ENCODE data around the gene CRYL1.

CRYL1 gene

DNA sequence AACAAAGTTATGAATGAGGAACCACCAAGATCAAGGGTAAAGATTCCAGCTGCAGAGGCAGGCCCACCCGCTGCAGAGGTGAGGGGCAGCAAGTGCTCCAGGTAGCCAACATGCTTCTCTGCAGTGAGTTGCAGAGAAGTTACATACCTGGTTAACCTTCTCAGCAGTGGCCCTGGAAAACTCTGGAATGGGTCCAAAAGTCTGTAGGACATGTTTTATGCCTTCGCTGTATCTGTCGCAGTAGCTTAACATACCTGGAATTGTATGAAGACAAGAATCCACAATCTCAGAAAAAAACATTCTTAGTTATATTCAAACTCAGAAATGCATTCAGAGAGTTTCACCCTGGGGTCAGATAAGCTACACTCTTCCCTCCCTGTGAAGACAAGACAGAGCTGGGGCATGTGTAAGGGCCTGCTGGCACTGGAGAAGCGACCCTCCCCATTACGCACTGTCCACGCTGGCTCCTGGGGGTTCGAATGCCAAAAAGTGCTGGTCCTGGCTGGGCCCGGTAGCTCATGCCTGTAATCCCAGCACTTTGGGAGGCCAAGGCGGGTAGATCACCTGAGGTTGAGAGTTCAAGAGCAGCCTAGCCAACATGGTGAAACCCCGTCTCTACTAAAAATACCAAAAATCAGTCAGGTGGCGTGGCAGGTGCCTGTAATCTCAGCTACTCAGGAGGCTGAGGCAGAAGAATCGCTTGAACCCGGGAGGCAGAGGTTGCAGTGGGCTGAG lies 121.0 kb downstream of the CRYL1 start:
- in situ Hi-C loops (cut with HindIII; ENCODE audit: low pct_unique_long_range_greater_than_20kb, low sequenced_read_pairs): no loop called here
- no peak for TF ChIP-seq JUND (IDR thresholded peaks at IDR 0.05; ENCODE audit: low read depth)
- DNase-seq (ENCODE audit: low read depth in 1 of 2, low spot score in 1 of 2): no peak

GRCh38 chr13:20403826-20404225 lies 121.8 kb downstream of the CRYL1 start:
- DNase-seq (ENCODE audit: low read depth in 1 of 2, low spot score in 1 of 2): no peak
- TF ChIP-seq JUND (IDR thresholded peaks at IDR 0.05; ENCODE audit: low read depth): no peak
- in situ Hi-C loops (cut with HindIII; ENCODE audit: low pct_unique_long_range_greater_than_20kb, low sequenced_read_pairs): no loop called here

GRCh38 chr13:20402881-20403280 lies 122.8 kb downstream of the CRYL1 start:
- TF ChIP-seq JUND (IDR thresholded peaks at IDR 0.05; ENCODE audit: low read depth): no peak
- DNase-seq (ENCODE audit: low read depth in 1 of 2, low spot score in 1 of 2): no peak
- in situ Hi-C loops (cut with HindIII; ENCODE audit: low pct_unique_long_range_greater_than_20kb, low sequenced_read_pairs): no loop called here

- no peak for DNase-seq (ENCODE audit: low read depth in 1 of 2, low spot score in 1 of 2)
- in situ Hi-C loops (cut with HindIII; ENCODE audit: low pct_unique_long_range_greater_than_20kb, low sequenced_read_pairs): no loop called here
- no peak for TF ChIP-seq JUND (IDR thresholded peaks at IDR 0.05; ENCODE audit: low read depth)
Observed at GRCh38 chr13:20401931-20402856, 123.5 kb downstream of the CRYL1 start.

- DNase-seq (ENCODE audit: low read depth in 1 of 2, low spot score in 1 of 2): no peak
- no peak for TF ChIP-seq JUND (IDR thresholded peaks at IDR 0.05; ENCODE audit: low read depth)
- in situ Hi-C loops (cut with HindIII; ENCODE audit: low pct_unique_long_range_greater_than_20kb, low sequenced_read_pairs): no loop called here
Observed at GRCh38 chr13:20401531-20401930, 124.1 kb downstream of the CRYL1 start.

DNA sequence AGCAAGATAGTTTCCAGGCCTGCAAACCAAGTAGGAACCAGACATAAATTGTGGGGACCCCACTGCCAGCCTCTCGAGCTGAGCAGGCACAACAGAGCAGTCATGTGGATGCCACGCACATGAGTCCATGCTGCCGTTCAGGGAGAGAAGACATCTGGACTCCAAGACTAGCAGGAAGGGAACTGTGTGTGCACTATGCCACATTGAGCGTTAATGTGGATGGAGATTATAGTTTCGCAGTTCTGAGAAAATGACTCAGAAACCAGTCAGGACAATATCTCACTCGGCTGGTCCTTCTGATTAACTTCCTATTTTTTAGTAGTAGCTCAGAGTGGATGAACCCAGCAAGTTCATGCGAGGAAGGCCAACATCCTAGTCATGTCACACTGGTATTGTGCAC lies 124.9 kb downstream of the CRYL1 start:
- no peak for DNase-seq (ENCODE audit: low read depth in 1 of 2, low spot score in 1 of 2)
- TF ChIP-seq JUND (IDR thresholded peaks at IDR 0.05; ENCODE audit: low read depth): no peak
- in situ Hi-C loops (cut with HindIII; ENCODE audit: low pct_unique_long_range_greater_than_20kb, low sequenced_read_pairs): no loop called here

DNA sequence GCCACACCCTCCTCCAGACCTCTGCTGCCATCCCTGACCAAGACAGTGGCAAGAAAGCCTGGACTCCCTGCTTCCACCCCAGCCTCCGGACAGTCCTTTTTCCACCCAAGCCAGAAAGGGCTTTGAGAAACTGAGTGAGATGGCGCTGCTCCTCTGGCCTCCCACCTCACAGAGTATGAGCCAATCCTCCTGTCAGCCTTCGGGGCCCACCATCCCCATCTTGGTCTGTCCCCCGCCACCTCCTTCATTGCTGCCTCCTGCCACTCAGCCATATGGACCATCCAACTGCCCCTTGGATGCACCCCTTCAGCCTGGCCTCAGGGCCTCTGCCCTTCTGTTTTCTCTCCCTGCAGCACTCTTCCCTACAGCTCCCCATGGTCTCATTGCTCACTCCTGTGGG lies 125.7 kb downstream of the CRYL1 start:
- TF ChIP-seq JUND (IDR thresholded peaks at IDR 0.05; ENCODE audit: low read depth): no peak
- in situ Hi-C loops (cut with HindIII; ENCODE audit: low pct_unique_long_range_greater_than_20kb, low sequenced_read_pairs): no loop called here
- no peak for DNase-seq (ENCODE audit: low read depth in 1 of 2, low spot score in 1 of 2)

- DNase-seq (ENCODE audit: low read depth in 1 of 2, low spot score in 1 of 2): no peak
- no peak for TF ChIP-seq JUND (IDR thresholded peaks at IDR 0.05; ENCODE audit: low read depth)
- in situ Hi-C loops (cut with HindIII; ENCODE audit: low pct_unique_long_range_greater_than_20kb, low sequenced_read_pairs): no loop called here
Observed at GRCh38 chr13:20399515-20399914, 126.1 kb downstream of the CRYL1 start.

- in situ Hi-C loops (cut with HindIII; ENCODE audit: low pct_unique_long_range_greater_than_20kb, low sequenced_read_pairs): no loop called here
- DNase-seq (ENCODE audit: low read depth in 1 of 2, low spot score in 1 of 2): no peak
- TF ChIP-seq JUND (IDR thresholded peaks at IDR 0.05; ENCODE audit: low read depth): no peak
Observed at GRCh38 chr13:20398459-20398858, 127.2 kb downstream of the CRYL1 start.

GRCh38 chr13:20397896-20398295 lies 127.8 kb downstream of the CRYL1 start:
- TF ChIP-seq JUND (IDR thresholded peaks at IDR 0.05; ENCODE audit: low read depth): no peak
- in situ Hi-C loops (cut with HindIII; ENCODE audit: low pct_unique_long_range_greater_than_20kb, low sequenced_read_pairs): no loop called here
- DNase-seq (ENCODE audit: low read depth in 1 of 2, low spot score in 1 of 2): no peak

GRCh38 chr13:20395061-20395916 lies 130.4 kb downstream of the CRYL1 start:
- DNase-seq (ENCODE audit: low read depth in 1 of 2, low spot score in 1 of 2): no peak
- in situ Hi-C loops (cut with HindIII; ENCODE audit: low pct_unique_long_range_greater_than_20kb, low sequenced_read_pairs): no loop called here
- TF ChIP-seq JUND (IDR thresholded peaks at IDR 0.05; ENCODE audit: low read depth): no peak

GRCh38 chr13:20394506-20394905 lies 131.2 kb downstream of the CRYL1 start:
- DNase-seq (ENCODE audit: low read depth in 1 of 2, low spot score in 1 of 2): no peak
- in situ Hi-C loops (cut with HindIII; ENCODE audit: low pct_unique_long_range_greater_than_20kb, low sequenced_read_pairs): no loop called here
- no peak for TF ChIP-seq JUND (IDR thresholded peaks at IDR 0.05; ENCODE audit: low read depth)
